Mucosa of stomach (tissue), 1 donor: ENCODE data around the gene NFKB1.

Experiments used
- H3K27me3 ChIP-seq: one replicate; pipeline ENCODE4 v1.7.0; 2013; ENCODE audit warnings: mild to moderate bottlenecking, low read length; ENCODE audit not compliant: control insufficient read depth, insufficient read depth
- H3K36me3 ChIP-seq: one replicate; pipeline ENCODE4 v1.7.0; 2013; ENCODE audit warnings: low read length; ENCODE audit not compliant: control insufficient read depth, insufficient read depth
- H3K4me1 ChIP-seq: one replicate; pipeline ENCODE4 v1.7.0; 2013; ENCODE audit warnings: mild to moderate bottlenecking, low read length; ENCODE audit not compliant: control insufficient read depth, insufficient read depth
- H3K4me3 ChIP-seq: one replicate; pipeline ENCODE4 v1.7.0; 2013; ENCODE audit warnings: low read length
- H3K9ac ChIP-seq: one replicate; pipeline ENCODE4 v1.7.0; 2013; ENCODE audit warnings: mild to moderate bottlenecking, low read length, moderate library complexity
- H3K9me3 ChIP-seq: one replicate; pipeline ENCODE4 v1.7.0; 2013; ENCODE audit warnings: mild to moderate bottlenecking, low read length, moderate library complexity; ENCODE audit not compliant: control insufficient read depth
- donor health status: Pancreatic carcinoma.

The NFKB1 gene

DNA sequence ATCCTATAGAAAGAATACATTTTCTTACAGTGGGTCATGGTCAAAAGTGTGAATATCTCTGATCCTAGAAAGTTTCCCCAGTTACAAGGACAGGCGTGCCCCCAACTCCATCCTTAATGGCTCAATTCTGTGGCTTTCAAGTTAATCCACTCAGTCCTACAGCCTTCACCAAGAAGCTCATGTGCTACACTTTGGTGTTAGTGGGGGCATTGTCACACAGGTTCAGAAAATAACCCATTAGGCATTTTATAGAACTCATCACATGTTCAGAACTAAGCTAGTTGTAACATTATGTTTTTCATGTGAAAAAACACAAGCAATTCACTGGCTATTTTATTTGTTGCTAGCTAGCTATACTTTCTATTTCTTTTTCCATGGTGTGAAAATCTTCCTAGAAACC lies 20.4 kb downstream of the NFKB1 start:
- Histone ChIP-seq H3K9ac (no peak overlapping the region), H3K9me3 (no peaks in the 10 kb centered on the region), H3K27me3 (no peaks in the 10 kb centered on the region), H3K4me1 (no peaks in the 10 kb centered on the region), H3K4me3 (no peak overlapping the region), H3K36me3 (no peaks in the 10 kb centered on the region)

DNA sequence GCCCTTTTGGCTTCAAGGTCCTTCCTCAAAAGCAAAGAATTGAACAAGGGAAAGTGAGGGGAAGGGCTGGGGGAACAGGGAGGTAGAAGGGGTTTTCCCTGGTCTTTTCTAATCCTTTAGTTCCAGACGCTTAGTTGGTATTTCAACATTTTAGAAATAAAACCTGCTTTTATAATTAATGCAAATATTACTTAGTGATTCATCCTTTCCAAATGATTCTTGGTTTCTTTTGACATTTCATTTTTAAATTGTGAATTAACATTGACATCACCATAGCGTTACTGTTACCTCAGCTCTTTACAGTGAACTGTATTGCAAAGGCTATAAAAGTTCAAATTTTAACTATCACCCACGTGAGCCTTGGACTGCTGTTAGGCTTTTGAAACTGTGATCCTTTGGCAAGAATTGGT lies 20.9 kb downstream of the NFKB1 start:
- H3K4me3 ChIP-seq = no peak overlapping the region
- H3K9ac ChIP-seq = no peak overlapping the region
- no peaks in the 10 kb centered on the region for H3K36me3 ChIP-seq
- no peaks in the 10 kb centered on the region for H3K4me1 ChIP-seq
- H3K9me3 ChIP-seq = no peaks in the 10 kb centered on the region
- no peaks in the 10 kb centered on the region for H3K27me3 ChIP-seq

DNA sequence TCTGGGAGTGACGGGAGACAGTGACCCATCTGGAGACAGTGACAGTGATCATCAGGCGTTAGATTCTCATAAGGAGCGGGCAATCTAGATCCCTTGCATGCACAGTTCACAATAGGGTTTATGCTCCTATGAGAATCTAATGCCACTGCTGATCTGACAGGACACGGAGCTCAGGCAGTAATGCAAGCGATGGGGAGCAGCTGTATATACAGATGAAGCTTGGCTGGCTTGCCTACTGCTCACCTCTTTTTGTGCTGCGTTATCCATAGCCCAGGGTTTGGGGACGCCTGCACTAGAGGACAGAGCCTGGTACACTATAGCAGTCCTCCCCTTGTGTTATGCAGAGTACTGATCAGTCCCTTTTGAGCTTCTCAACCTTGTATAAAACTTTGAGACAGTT lies 23.5 kb downstream of the NFKB1 start:
- no peaks in the 10 kb centered on the region for H3K27me3 ChIP-seq
- H3K9me3 ChIP-seq = no peaks in the 10 kb centered on the region
- H3K4me3 ChIP-seq = no peak overlapping the region
- H3K9ac ChIP-seq = no peak overlapping the region
- no peaks in the 10 kb centered on the region for H3K4me1 ChIP-seq
- no peaks in the 10 kb centered on the region for H3K36me3 ChIP-seq

- Histone ChIP-seq H3K9ac (no peak overlapping the region), H3K27me3 (no peaks in the 10 kb centered on the region), H3K4me1 (no peaks in the 10 kb centered on the region), H3K36me3 (no peaks in the 10 kb centered on the region), H3K4me3 (no peak overlapping the region), H3K9me3 (no peaks in the 10 kb centered on the region)
Measured at GRCh38 chr4:102525097-102525496, 23.9 kb downstream of the NFKB1 start.

- Histone ChIP-seq H3K27me3 (no peaks in the 10 kb centered on the region), H3K9ac (no peak overlapping the region), H3K4me1 (no peaks in the 10 kb centered on the region), H3K36me3 (no peaks in the 10 kb centered on the region), H3K4me3 (no peak overlapping the region), H3K9me3 (no peaks in the 10 kb centered on the region)
Measured at GRCh38 chr4:102525504-102525903, 24.3 kb downstream of the NFKB1 start.

DNA sequence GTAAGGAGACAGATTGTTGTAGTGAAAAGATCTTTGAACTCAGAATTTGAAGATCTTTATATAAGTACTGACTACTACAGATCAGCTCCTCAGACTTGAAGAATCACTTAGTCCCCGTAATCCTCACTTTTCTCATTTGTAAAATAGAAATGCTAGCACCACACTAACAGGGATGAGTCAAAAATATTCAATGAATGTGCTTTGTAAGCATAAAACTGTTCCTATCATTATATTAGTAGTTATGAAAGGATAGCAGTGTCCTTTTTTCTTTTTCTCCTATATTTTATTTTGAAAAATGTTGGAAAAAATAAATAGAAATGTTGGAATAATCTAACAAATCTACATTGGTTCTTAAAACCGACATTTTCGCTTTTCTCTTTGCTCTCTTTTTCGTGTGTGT lies 25.4 kb downstream of the NFKB1 start:
- Histone ChIP-seq H3K4me1 (no peaks in the 10 kb centered on the region), H3K9me3 (no peaks in the 10 kb centered on the region), H3K4me3 (no peak overlapping the region), H3K27me3 (no peaks in the 10 kb centered on the region), H3K36me3 (no peaks in the 10 kb centered on the region), H3K9ac (no peak overlapping the region)

GRCh38 chr4:102527695-102528283 lies 26.6 kb downstream of the NFKB1 start:
- no peak overlapping the region for H3K4me3 ChIP-seq
- H3K9ac ChIP-seq = no peak overlapping the region
- H3K27me3 ChIP-seq = no peaks in the 10 kb centered on the region
- H3K9me3 ChIP-seq = no peaks in the 10 kb centered on the region
- no peaks in the 10 kb centered on the region for H3K4me1 ChIP-seq
- H3K36me3 ChIP-seq = no peaks in the 10 kb centered on the region

GRCh38 chr4:102529977-102530376 lies 28.8 kb downstream of the NFKB1 start:
- no peak overlapping the region for H3K4me3 ChIP-seq

GRCh38 chr4:102530986-102531385 lies 29.8 kb downstream of the NFKB1 start:
- Histone ChIP-seq H3K9me3 (no peaks in the 10 kb centered on the region), H3K9ac (no peak overlapping the region), H3K27me3 (no peaks in the 10 kb centered on the region), H3K36me3 (no peaks in the 10 kb centered on the region), H3K4me1 (no peaks in the 10 kb centered on the region), H3K4me3 (no peak overlapping the region)

More at GRCh38 chr4:102529977-102530376, 28.8 kb downstream of the NFKB1 start:
- no peak overlapping the region for H3K9ac ChIP-seq
- H3K36me3 ChIP-seq = no peaks in the 10 kb centered on the region
- no peaks in the 10 kb centered on the region for H3K27me3 ChIP-seq
- H3K9me3 ChIP-seq = no peaks in the 10 kb centered on the region
- H3K4me1 ChIP-seq = no peaks in the 10 kb centered on the region

- Histone ChIP-seq H3K36me3 (no peaks in the 10 kb centered on the region), H3K4me3 (no peak overlapping the region), H3K9me3 (no peaks in the 10 kb centered on the region), H3K27me3 (no peaks in the 10 kb centered on the region), H3K4me1 (no peaks in the 10 kb centered on the region), H3K9ac (no peak overlapping the region)
Measured at GRCh38 chr4:102531462-102531861, 30.3 kb downstream of the NFKB1 start.

GRCh38 chr4:102533348-102533747 lies 32.2 kb downstream of the NFKB1 start:
- H3K4me3 ChIP-seq = no peak overlapping the region
- no peaks in the 10 kb centered on the region for H3K27me3 ChIP-seq
- no peaks in the 10 kb centered on the region for H3K9me3 ChIP-seq
- no peak overlapping the region for H3K9ac ChIP-seq
- H3K36me3 ChIP-seq = no peaks in the 10 kb centered on the region
- H3K4me1 ChIP-seq = peaks cover 6% of the 10 kb centered on the region

DNA sequence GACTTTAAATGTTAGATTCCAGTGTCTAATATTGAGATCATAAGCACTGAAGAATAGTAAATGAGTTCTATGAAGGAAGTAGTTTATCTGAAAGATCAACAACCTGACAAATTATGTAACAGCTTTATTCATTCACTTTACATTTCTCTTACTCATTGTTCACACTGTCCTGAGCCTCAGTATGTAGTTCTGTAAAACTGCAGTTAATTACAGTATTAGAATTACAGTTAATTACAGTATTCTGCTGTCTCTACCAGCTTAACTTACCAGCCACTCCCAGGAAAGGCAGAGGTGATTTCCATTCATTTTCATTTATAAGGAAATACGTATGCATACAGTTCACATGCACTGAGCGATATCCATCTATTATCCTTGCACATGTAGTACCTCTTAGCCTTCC lies 32.7 kb downstream of the NFKB1 start:
- Histone ChIP-seq H3K27me3 (no peaks in the 10 kb centered on the region), H3K36me3 (no peaks in the 10 kb centered on the region), H3K9ac (no peak overlapping the region), H3K4me1 (peaks cover 6% of the 10 kb centered on the region), H3K9me3 (no peaks in the 10 kb centered on the region), H3K4me3 (no peak overlapping the region)

DNA sequence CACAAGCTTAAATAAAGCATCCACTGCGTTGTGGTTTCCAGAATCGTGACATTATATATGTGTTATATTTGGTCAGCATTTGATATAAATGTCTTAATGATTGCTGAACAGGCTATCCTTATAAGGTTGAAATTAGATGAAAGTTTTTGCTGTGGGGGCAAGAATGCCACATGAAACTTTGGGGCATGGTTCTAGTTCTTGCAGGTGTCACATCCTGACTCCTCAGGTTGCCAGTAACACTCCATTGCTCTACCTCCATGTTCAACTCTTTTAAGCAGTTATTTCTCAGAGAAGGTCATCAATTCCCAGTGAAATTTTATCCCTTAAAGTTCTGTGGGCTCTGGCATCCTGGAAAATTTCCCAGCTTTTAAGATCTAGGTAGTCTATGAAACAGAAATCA lies 33.7 kb downstream of the NFKB1 start:
- H3K9me3 ChIP-seq = no peaks in the 10 kb centered on the region
- H3K4me3 ChIP-seq = no peak overlapping the region
- H3K4me1 ChIP-seq = peaks cover 6% of the 10 kb centered on the region
- H3K9ac ChIP-seq = no peak overlapping the region
- no peaks in the 10 kb centered on the region for H3K27me3 ChIP-seq
- no peaks in the 10 kb centered on the region for H3K36me3 ChIP-seq
